IPS DF 19.7 (cell line): ENCODE measurements around the gene MPP2.
"Not testable (repeated sequence)": the region's sequence is repeated elsewhere in the genome, so short reads cannot be mapped to it uniquely, and the experiment has no call there.

Experiments
- DNase-seq: peaks from one replicate; pipeline ENCODE4 v3.0.0-alpha.2; 2013; ENCODE audit warnings: low read depth, low spot score

Gene MPP2

DNA sequence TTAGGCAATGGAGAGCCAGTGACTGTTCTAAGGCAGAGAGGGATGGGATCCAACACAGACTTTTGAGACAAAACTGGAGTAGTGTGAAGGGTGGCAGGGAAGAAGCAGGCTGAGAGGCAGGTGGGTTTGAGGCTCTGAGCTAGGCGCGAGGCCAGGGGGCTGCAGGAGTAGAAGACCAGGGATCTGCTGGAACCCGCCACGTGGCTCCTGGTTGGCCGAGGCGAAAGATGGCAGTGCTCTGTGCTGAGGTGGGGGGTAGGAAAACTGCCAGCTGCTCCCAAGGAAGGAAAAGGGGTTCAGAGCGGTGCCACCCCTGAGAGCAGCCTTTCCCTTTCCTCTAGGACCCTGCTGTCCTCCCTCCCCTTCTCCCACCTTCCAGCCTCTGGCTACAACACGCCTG lies 54.8 kb downstream of the MPP2 start:
- no peak for DNase-seq

DNA sequence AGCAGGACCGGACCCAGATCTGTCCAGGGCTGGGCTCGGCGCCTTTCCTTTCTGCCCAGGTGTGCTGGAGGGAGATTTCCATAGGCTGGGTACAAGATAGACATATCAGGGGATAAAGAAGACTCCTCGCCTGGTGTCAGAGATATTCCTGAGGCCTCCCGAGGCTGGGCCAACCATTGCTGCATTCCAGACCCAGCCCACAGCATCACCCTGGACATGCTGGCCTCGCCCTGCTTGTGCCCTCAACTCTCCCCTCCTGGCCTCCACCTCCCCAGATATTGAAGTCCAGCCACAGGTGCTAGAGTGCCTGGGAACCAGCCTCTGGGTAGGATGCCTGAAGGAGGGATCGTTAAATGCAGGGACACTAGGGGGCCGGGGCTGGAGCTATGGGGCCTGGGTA lies 58.2 kb downstream of the MPP2 start:
- DNase-seq, result no peak

DNA sequence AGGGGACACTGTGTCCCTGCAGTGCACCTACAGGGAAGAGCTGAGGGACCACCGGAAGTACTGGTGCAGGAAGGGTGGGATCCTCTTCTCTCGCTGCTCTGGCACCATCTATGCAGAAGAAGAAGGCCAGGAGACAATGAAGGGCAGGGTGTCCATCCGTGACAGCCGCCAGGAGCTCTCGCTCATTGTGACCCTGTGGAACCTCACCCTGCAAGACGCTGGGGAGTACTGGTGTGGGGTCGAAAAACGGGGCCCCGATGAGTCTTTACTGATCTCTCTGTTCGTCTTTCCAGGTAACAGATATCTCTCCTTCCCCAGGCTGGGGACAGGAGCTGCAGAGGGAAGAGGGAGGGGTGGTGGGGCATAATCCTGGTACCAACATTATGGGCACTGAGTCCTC lies 58.7 kb downstream of the MPP2 start:
- no peak for DNase-seq

DNA sequence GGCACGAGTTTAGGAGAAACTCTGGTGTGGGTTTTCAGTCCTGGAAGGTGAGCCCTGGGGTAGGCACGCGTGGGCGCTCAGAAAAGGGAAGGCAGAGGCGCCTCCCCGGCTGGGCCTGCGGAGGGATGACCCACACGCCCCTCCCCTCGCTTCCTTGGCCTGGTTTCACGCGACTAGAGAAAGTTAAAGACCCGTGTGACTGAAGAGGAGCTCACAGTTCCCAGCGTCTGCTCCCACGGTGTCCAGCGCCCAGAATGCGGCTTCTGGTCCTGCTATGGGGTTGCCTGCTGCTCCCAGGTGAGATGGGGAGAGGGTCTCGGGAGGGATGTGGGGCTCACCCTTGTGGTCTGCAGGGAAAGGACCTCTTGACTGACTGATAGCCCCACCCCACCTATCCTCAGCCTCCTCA lies 60.4 kb downstream of the MPP2 start, which contains the start of gene CD300LG:
Gene CD300LG, plus strand, starts transcription at position 214 of the 409 bp plus-strand sequence. Its CDS starts 41 bp downstream, at position 255.
- no peak for DNase-seq

DNA sequence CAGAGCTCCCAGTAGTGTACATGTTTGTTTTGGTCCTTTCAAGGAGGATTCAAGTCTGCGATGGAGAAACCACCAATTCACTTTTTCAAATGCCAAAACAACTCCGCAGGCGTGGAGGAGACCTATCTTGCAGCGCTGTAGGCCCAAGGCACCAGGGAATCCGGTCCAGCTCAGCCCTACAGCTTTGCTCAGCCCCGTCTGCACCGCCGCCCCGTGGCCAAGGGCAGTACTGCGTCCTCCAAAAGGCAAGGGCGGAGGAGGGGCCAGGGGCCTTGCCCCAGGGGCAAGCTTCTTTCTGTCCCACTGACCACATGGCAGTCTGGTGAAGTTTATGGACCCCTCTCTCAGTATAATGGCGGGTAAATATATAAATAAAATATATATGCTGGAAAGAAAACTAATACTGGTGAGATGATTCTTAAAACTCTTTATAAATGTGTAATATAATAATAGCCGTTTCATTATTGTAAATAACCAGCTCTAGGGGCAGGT lies 61.1 kb downstream of the MPP2 start:
- DNase-seq, result peak; percentile 57

DNA sequence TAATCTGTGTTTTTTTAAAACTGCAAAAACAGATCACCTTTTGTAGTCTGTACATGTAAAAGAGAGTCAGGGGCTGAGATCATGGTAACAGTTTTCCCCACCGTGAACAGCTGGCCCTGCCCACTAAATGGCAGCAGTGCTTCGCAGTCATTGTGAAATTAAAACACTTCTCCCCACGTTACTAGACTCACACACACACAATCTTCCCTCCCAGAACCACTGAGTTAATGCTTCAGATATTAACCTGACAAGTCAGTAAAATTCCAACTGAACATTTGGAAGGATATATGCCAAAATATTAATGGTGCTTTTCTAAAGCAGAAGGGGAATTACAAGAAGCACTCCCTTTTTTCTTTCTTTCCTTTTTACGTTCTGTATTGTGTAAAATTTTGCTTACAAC lies 61.6 kb downstream of the MPP2 start:
- no peak for DNase-seq

DNA sequence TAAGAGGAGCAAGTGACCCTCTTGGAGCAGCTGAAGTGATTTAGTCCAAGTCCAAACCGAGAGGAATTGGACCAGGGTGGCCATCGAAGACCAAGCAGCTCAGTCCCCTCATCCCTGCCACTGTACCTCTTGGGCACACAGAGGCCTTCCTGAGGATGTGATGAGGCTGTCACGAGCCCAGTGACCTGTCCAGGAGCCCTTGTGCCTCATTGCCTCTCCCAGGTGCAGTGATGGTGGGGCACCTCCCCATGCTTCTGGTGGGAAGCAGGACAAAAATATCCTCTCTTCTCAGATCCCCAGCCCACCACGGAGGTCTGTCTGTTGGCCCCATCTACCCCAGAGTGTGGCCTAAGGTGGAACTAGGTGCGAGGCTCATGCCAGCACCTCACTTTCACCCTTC lies 63.1 kb downstream of the MPP2 start:
- no peak for DNase-seq

DNA sequence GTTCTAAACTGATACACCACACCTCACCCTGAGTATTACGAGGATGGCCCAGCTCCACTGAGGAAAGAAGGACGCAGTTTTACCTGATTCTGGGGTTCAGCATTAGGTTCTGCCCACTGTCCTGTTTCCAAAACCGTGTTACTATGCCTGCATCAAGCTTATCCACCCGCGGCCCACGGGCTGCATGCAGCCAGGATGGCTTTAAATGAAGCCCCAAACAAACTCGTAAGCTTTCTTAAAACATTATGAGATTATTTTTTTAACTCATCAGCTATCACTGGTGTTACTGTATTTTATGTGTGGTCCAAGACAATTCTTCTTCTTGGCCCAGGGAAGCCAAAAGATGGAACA lies 64.4 kb downstream of the MPP2 start:
- DNase-seq, result no peak

DNA sequence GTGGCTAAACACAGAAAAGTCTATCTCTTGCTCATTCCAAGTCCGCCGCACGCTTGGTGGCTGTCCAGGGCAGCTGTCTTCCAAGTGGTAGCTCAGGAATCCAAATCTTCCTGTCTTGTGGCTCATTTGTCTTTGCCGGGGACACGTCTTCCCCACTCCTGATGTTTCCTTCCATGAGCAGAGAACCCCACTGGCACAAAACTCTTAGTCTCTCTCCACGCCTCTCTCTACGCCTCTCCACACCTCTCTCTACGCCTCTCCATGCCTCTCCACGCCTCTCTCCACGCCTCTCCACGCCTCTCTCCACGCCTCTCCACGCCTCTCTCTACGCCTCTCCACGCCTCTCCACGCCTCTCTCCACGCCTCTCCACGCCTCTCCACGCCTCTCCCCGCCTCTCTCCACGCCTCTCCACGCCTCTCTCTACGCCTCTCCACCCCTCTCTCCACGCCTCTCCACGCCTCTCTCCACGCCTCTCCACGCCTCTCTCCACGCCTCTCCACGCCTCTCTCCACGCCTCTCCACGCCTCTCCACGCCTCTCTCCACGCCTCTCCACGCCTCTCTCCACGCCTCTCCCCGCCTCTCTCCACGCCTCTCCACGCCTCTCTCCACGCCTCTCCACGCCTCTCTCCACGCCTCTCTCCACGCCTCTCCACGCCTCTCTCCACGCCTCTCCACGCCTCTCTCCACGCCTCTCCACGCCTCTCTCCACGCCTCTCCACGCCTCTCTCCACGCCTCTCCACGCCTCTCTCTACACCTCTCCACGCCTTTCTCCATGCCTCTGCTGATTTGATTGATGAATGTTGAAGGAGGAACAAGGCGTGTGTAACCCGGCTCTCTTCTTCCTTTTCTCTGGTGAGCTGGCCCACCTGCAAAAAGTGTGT lies 65.0 kb downstream of the MPP2 start:
- DNase-seq, result not testable (repeated sequence)

DNA sequence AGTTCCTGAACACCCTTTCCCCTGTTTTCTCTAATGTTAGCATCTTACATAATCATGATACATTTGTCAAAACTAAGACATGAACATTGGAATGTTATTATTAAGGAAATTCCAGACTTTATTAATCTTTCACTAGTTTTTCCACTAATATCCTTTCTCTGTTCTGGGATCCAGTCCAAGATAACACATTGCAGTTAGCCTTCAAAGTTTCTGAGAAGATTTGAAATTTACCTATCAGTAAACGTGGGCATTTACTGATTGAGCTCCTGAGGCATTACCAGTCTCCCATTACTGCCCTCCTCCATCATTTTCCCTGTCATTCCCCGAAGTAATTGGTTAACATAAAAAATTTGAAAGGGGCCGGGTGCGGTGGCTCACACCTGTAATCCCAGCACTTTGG lies 66.1 kb downstream of the MPP2 start:
- DNase-seq, result no peak

DNA sequence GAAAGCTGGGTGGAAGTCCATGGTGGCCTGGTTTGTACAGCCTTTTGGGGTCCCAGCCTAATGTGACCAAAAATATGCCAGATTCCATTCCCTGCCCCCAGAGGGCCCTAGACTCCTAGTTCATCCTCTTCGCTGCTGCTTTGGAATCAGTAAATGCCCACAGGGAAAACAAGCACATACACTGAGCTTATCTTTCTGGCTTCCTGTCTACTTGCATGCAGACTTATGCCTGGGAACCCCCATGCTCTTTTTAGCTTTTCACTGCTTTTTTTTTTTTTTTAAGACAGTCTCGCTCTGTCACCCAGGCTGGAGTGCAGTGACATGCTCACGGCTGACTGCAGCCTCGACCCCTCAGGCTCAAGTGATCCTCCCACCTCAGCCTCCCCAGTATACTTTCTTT lies 66.5 kb downstream of the MPP2 start:
- no peak for DNase-seq

DNA sequence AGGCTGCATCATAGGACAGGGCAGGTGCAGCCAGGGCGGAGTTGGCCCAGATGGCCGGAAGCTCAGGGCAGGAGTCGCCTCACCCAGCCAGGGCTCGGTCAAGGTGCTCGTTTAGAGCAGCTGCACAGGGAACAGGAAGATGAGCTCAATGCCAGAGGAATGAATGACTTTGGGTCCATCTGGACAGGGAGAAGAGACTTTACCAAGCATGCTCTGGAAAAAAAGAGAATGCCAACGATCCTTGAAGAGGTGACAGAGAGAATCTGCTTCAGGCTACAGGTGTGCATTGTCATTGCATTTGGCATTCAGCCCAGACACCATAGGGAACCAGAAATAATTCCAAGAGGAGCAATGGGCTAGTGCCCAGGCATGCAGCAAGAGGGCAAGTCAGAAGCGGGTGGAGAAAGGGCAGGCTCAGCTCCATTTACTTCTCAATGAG lies 67.6 kb downstream of the MPP2 start:
- no peak for DNase-seq

DNA sequence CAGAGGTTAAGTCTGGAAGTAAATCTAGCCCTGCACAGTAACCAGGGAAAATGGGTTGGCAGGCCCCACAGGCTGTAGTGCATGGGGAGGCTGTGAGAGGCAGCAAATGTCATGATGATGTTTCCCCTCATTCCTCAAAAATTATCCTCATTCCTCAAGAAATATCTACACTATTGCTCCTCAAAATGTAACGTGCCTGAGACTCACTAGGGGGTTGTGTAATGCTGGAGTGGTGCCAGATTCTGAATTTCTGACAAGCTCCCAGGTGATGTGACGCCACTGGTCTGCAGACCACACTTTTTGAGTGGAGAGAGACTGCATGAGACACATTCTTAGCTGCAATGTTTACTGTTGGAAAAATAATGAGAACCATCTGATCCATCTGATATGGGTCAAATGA lies 73.2 kb downstream of the MPP2 start:
- DNase-seq, result no peak

DNA sequence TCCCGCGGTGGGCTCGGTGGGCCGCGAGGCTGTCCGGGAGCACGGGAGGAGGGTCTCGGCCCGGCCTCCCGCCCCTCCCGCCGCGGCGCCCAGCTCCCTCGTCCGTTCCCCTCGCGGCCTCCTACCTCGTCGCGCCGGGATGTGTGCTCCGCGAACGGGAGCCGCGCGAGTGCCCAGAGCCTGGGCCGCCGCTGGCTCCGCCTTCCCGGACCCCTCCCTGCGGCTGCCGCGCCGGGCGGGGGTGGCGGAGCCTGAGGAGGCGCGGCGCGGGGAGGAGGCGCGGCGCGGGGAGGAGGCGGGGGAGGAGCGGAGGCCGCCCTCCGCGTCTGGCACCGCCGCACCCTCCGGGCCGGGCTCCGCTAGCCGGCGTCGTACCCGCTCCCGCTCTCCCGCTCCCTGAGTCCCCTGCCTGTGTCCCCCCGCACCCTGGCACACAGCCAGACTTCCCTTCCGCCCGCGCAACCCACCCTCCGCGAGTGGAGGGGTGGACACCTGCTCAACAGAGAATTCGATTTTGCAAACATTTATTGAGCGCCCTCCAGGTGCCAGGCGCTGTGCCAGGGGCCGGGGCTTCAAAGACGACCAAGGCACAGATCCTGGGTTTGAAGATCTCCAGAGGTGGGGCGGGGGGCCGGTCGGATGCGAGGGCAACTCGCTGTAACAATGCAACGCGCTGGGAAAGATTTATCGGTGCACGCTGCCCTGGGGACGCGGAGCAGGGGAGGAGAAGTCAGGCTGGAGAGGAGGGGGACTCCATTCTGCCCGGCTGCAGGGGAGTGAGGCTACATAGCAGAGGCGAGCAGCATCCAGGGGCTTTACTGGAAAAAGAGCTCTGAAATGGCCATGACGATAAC lies 74.1 kb downstream of the MPP2 start, which contains the start of gene MPP3:
Gene MPP3, minus strand, starts transcription at position 171 of the 854 bp plus-strand sequence. CDS start 1,240 bp downstream, outside the sequence.
- no peak for DNase-seq

DNA sequence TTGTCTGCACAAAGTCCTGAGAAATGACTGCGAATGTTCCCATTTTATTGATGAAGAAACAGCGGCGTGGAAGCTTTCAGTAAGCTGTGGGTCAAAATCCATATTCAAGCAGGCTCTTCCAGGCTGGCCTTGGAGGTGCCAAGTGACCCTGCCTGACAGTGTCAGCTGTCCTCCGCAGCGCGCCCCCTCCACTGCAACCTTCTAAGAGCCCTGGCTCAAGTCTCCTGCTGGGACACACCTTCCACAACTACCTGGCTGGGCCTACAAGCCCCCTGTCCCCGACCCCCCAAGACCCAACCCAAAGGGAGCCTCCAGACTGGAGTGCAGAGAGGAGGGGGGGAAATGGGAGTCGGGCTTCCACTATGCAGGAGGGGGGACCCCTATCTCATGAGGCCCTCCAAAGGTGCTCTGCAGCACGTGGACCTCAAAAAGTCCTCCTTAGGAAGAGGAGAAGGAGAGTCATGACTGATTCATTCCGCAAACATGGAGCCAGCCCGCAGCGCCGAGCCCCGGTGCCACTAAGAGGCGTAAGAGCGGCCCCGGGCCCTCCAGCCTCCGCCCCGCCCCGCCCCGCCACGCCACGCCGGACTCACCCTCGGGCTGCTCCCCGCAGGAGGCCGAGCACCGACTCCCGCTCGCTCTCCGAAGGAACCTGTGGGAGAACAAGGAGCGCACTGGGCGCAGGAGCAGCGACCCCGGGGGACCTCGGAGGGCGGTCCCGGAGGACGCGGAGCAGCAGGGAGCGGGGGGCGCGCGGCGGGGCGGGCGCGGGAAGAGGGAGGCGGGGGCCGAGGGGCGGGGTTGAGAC lies 75.0 kb downstream of the MPP2 start:
- no peak for DNase-seq

DNA sequence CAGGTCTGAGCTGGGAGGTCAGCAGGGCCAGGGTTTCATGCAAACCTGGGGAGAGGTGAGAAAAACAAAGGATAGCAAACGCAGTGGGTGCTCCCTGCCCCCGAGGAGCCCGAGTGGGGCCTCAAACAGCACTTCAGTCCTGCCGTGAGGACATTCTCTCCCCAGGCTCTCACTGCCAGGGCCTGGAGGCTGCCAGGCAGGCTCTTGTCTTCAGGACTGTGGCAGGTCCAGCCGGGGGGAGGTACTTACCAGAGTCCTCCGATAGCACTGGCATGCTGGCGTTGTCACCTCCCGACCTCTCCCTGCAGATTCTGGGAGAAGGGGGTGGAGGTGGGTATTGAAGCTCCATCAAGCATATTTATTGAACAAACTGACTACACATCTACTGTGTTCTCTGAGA lies 75.7 kb downstream of the MPP2 start:
- no peak for DNase-seq

DNA sequence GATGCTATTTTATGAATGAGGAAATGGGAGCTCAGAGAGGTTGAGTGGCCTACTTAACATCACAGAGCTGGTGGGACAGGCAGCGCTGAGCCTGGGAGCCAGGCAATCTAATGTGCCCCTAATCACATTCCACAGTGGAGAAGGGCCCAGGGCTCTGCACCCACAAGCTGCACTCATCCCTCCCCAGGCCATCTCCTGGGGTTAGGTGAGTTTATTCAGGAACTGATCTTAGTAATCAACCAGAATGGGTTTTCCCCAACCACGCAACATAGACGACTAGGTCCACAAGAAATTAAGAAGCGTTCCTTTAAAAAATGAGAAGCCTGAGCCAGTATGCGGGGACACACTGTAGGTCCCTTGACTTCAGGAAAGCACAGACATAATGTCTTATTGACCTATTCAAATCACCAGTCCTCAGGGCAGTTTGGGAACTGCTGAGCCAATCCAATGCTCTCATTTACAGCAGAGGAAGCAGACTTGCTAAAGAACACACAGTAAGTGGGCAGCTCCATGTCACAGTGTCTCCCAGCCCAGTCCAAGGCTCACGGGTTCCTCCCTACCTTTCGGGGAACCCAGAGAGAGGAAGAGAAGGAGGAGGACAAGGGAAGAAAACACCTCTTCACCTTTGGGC lies 76.7 kb downstream of the MPP2 start:
- no peak for DNase-seq

DNA sequence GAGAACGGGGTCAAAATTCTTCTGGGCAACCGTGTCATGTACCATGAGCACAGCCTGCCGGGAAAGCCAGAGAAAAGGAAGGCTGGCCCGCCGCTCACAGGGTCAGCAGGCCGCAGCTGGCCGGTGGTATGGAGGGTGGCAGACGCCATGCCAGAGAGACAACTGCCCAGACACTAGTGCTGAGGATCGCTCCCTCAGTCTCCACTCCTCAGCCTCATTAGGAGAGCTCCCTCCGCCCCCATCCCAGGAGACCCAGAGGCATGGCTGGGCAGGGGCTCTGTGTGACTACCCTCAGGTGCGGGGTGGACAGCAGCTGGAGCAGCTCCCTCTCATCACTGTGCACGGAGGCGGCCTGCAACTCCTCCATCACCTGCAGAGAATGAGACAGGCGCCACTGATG lies 77.6 kb downstream of the MPP2 start:
- no peak for DNase-seq

DNA sequence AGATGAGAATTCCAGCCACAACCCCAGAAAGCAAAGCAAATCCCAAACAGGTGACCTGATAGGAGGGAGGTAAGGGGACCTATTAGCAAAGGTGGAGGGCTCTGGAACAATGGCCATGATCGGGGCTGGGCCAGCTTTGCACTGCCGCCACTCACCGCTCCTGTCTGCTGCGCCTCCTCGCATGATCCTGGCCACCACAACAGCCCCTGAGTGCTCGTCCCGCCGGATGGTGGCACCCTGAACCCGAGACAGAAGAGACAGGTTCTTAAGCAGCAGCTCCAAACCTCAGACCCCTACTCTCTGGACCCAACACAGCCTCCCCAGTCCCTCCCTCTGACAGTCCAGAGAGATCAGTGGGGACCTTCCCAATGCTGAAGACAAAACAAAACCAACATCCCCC lies 79.7 kb downstream of the MPP2 start:
- DNase-seq, result no peak

DNA sequence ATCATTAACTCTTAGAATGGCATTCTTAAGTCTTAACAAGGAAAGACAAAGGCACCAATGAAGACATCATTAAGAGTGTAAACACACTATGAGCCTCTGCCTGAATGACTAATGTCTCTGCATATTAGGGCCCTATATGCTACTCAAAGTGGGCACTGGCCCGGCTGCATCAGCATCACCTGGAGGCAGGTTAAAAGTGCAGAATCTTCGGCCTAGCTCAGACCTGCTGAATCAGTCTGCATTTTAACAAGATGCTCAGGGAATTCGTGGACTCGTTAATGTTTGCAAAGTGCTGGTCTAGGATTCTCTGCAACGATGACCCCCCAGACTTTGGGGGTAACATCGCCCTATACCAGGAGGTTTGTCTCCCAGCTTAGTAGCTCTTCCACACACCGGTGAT lies 81.1 kb downstream of the MPP2 start:
- no peak for DNase-seq

DNA sequence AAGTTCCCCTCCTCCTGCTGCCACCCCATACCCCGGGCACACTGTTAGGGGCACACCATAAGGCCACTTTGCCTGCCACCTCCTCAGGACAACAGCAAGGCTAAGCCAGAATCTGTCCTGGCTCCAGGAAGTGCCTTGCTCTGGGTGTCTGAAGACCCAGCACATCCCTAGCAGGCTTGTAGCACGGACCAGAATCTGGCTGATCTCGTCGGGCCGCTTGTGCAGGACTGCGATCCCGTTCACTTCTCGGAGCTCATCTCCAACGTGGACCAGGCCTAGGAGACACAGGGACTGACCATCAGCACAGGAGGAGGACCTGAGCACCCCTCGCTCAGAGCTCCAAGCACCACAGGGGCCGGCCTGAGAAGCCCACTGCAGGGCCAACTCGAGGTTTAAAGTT lies 81.8 kb downstream of the MPP2 start:
- DNase-seq, result no peak
